ENCODE results near the gene AP5M1. TPM values are rescaled to one million over a fixed set of nuclear protein-coding genes. Genes with fewer than 3 reads are reported as not detected.

Gene AP5M1
- total RNA-seq, 2 experiments from 2014 or later: 40.4 to 42.6 TPM

GRCh38 chr14:57346741-57347140 lies 78.0 kb downstream of the AP5M1 start:
- POLR2A ChIA-PET: no interaction called here
- CTCF ChIA-PET: no interaction called here

Other genes starting within 250 kb of the AP5M1 start
- 10 to 100 TPM; 84.1 to 87.4 TPM for gene EXOC5, start 66 bp upstream of the AP5M1 start, total RNA-seq
- gene NAA30, start 121.6 kb downstream of the AP5M1 start, total RNA-seq: 10 to 100 TPM; 21.0 to 22.2 TPM
- gene CCDC198, start 224.9 kb downstream of the AP5M1 start, total RNA-seq: not detected